Astrocyte (in vitro differentiated cells and primary cell): ENCODE data around the gene MAP2K7. TPM values are rescaled to one million over a fixed set of nuclear protein-coding genes. Genes with fewer than 3 reads are reported as not detected.

Experiments used
- DNase-seq: peaks from one replicate; pipeline ENCODE4 v3.0.0-alpha.2; 2010; ENCODE audit warnings: low read depth
- FAIRE-seq: peaks from 2 replicates; lab custom pipeline; 2011; peaks lifted over from hg19 to GRCh38; lab: Jason Lieb, UNC
- H2AFZ ChIP-seq: 2 replicates; pipeline ENCODE4 v1.6.0; 2012; ENCODE audit warnings: low read depth, low read length, inconsistent platforms
- H3K27ac ChIP-seq: 2 replicates; pipeline ENCODE4 v1.5.1; 2011; ENCODE audit warnings: low read depth, low read length, inconsistent platforms
- H3K27me3 ChIP-seq: 2 replicates; pipeline ENCODE4 v1.6.0; 2011; ENCODE audit warnings: low read length, inconsistent platforms; ENCODE audit not compliant: insufficient read depth
- H3K36me3 ChIP-seq: 2 replicates; pipeline ENCODE4 v1.5.1; 2011; ENCODE audit warnings: low read length, inconsistent platforms; ENCODE audit not compliant: insufficient read depth
- H3K4me1 ChIP-seq: 2 replicates; pipeline ENCODE4 v1.5.1; 2011; ENCODE audit warnings: low read length, inconsistent platforms; ENCODE audit not compliant: insufficient read depth
- H3K4me2 ChIP-seq: 2 replicates; pipeline ENCODE4 v1.6.0; 2012; ENCODE audit warnings: low read length, inconsistent platforms
- H3K4me3 ChIP-seq: 2 replicates; pipeline ENCODE4 v1.5.1; 2011; ENCODE audit warnings: low read depth, mild to moderate bottlenecking, low read length, inconsistent platforms; ENCODE audit not compliant: insufficient read depth
- H3K79me2 ChIP-seq: 2 replicates; pipeline ENCODE4 v1.6.0; 2012; ENCODE audit warnings: mild to moderate bottlenecking, low read length, inconsistent platforms; ENCODE audit not compliant: insufficient read depth
- H3K9ac ChIP-seq: 2 replicates; pipeline ENCODE4 v1.6.0; 2012; ENCODE audit warnings: mild to moderate bottlenecking, low read length, inconsistent platforms
- H3K9me3 ChIP-seq: 2 replicates; pipeline ENCODE4 v1.5.1; 2012; ENCODE audit warnings: low read depth, mild to moderate bottlenecking, low read length, inconsistent platforms; ENCODE audit not compliant: insufficient read depth
- H4K20me1 ChIP-seq: 2 replicates; pipeline ENCODE4 v1.6.0; 2012; ENCODE audit warnings: low read length, inconsistent platforms; ENCODE audit not compliant: insufficient read depth
- H3K27ac Mint-ChIP-seq: one replicate; pipeline ENCODE4 v1.8.0; 2021; ENCODE audit warnings: mild to moderate bottlenecking, mixed read lengths; ENCODE audit not compliant: unreplicated experiment
- H3K27me3 Mint-ChIP-seq: one replicate; pipeline ENCODE4 v1.8.0; 2021; ENCODE audit warnings: low read depth, mixed read lengths; ENCODE audit not compliant: unreplicated experiment
- H3K36me3 Mint-ChIP-seq: one replicate; pipeline ENCODE4 v1.8.0; 2021; ENCODE audit warnings: low read depth, mixed read lengths; ENCODE audit not compliant: unreplicated experiment
- H3K4me1 Mint-ChIP-seq: one replicate; pipeline ENCODE4 v1.8.0; 2021; ENCODE audit warnings: low read depth, mixed read lengths; ENCODE audit not compliant: unreplicated experiment
- H3K4me3 Mint-ChIP-seq: one replicate; pipeline ENCODE4 v1.8.0; 2021; ENCODE audit warnings: mild to moderate bottlenecking, moderate library complexity, mixed read lengths; ENCODE audit not compliant: unreplicated experiment
- H3K9me3 Mint-ChIP-seq: one replicate; pipeline ENCODE4 v1.8.0; 2021; ENCODE audit warnings: mild to moderate bottlenecking, mixed read lengths; ENCODE audit not compliant: unreplicated experiment
- CTCF ChIP-seq: IDR thresholded peaks from 2 replicates; pipeline ENCODE4 v1.5.1; 2011; ENCODE audit warnings: low read depth, mild to moderate bottlenecking, inconsistent platforms, low read length, moderate library complexity; ENCODE audit not compliant: insufficient read depth
- EZH2 ChIP-seq: IDR thresholded peaks from 2 replicates; pipeline ENCODE4 v1.6.1; 2012; ENCODE audit warnings: mild to moderate bottlenecking, low read length, inconsistent platforms; ENCODE audit not compliant: insufficient read depth
- total RNA-seq: library from RNA; stranded (reverse); gene quantifications from 2 replicates; pipeline ENCODE4 v1.2.1, GENCODE V29; 2021

MAP2K7 gene
- total RNA-seq, 1 donor from 2014 or later: 22.9 TPM

- H3K36me3 ChIP-seq: no peaks in the 10 kb centered on the region
- no peak for FAIRE-seq
- no peaks in the 10 kb centered on the region for H3K27me3 ChIP-seq
- Mint-ChIP-seq H3K27ac (no peak overlapping the region), H3K4me1 (no peaks in the 10 kb centered on the region), H3K36me3 (no peaks in the 10 kb centered on the region), H3K27me3 (no peaks in the 10 kb centered on the region), H3K9me3 (no peaks in the 10 kb centered on the region), H3K4me3 (no peak overlapping the region)
- no peak overlapping the region for H3K4me2 ChIP-seq
- H3K27ac ChIP-seq: no peak overlapping the region
- no peak for TF ChIP-seq EZH2
- TF ChIP-seq CTCF: no peak
- no peak overlapping the region for H2AFZ ChIP-seq
- DNase-seq: no peak
- H3K9me3 ChIP-seq: peaks cover 4% of the 10 kb centered on the region
- no peak overlapping the region for H3K9ac ChIP-seq
- H3K79me2 ChIP-seq: peaks cover 7% of the 10 kb centered on the region
- no peak overlapping the region for H3K4me3 ChIP-seq
- no peaks in the 10 kb centered on the region for H4K20me1 ChIP-seq
- H3K4me1 ChIP-seq: peaks cover 7% of the 10 kb centered on the region
Observed at GRCh38 chr19:7885818-7886217, 17.9 kb upstream of the MAP2K7 start.

DNA sequence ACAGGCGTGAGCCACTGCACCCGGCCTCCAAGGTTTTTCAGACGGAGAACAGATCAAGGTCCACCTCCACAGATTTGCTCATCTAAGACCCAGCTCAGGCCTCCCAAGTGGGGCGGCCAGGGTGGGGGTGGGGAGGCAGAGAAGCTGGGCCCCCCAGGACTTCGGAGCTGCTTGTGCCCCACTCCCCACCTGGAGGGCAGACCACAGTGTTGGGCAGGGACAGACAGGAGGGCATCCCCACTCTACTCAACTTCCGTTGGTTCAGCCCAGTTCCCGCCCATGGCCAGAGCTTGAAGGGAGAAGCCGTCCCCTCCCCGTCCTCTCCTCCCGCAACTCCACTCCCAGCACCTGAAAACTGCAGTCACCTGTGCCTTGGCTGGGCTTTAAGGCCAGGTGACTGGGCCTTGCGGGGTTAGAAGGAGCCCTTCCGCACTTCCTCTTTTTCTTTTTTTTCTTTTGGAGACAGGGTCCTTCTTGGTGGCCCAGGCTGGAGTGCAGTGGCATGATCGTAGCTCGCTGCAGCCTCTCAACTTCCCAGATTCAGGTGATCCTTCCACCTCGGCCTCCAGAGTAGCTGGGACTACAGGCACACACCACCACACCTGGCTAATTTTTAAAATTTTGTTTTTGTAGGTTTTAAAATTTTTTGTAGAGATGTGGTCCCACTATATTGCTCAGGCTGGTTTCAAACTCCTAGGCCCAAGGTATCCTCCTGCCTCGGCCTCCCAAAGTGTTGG, 16.1 kb upstream of the MAP2K7 start:
- Mint-ChIP-seq H3K27me3 (no peaks in the 10 kb centered on the region), H3K27ac (no peak overlapping the region), H3K4me3 (peak overlapping the region; percentile 68), H3K4me1 (no peaks in the 10 kb centered on the region), H3K36me3 (no peaks in the 10 kb centered on the region), H3K9me3 (no peaks in the 10 kb centered on the region)
- Histone ChIP-seq H2AFZ (no peak overlapping the region), H3K27ac (no peak overlapping the region), H3K4me1 (peaks cover 7% of the 10 kb centered on the region), H3K9ac (no peak overlapping the region), H4K20me1 (peaks cover 4% of the 10 kb centered on the region), H3K36me3 (no peaks in the 10 kb centered on the region), H3K9me3 (no peaks in the 10 kb centered on the region), H3K27me3 (no peaks in the 10 kb centered on the region), H3K4me3 (no peak overlapping the region), H3K79me2 (peaks cover 7% of the 10 kb centered on the region), H3K4me2 (peak overlapping the region; percentile 95)
- no peak for TF ChIP-seq CTCF
- TF ChIP-seq EZH2: no peak
- FAIRE-seq (no peak), DNase-seq (no peak)
